NOMO-1 (cell line): ENCODE measurements around the gene FAM236C.
"Not testable (repeated sequence)": the region's sequence is repeated elsewhere in the genome, so short reads cannot be mapped to it uniquely, and the experiment has no call there.

Experiments used
- DNase-seq, 2 experiments: peaks; one replicate each; lab custom pipeline; 2025; ENCODE audit not compliant: unreplicated experiment in 2 of 2; lab: John Stamatoyannopoulos, UW

The FAM236C gene

DNA sequence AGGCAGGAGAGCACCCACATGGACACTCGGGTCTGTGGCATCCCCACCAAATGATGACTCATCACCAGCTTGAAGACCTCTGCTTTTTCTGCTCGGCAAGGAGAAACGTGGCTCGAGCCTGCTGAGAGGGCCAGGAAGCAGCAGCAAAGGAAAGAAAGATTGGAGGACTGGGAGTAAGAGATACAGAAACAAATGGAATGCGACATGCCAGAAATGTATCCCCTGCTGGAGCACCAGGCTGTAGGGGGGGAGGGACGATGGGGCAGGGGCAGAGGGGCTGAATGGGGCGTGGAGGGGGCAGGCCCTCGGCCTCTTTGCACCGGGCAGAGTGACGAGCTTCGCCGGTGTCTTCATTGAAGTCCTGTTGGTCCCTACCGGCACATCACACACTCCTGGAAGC lies at the start of gene FAM236C:
Gene FAM236C, plus strand, starts transcription at position 301 of the 400 bp plus-strand sequence. CDS start 100 bp downstream, outside the sequence.
- DNase-seq = not testable (repeated sequence)

DNA sequence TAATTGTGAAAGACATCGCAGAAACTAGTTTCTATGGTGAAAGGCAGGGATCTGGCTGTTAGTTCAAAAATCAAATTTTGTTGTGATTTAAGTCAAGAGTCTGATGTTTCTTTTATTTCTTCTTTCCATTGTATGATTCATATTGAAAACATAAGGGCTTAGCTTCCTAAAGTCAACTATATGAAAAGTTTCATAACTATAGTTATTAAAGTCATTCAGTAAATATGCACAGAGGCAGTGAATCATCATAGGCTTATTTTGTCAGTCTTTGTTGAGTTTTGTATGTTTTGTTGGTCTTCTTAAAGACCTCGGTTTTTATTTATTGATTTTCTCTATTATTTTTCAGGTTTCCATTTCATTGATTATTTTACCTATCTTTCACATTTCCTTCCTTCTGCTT lies 29.5 kb upstream of the FAM236C start:
- not testable (repeated sequence) for DNase-seq

DNA sequence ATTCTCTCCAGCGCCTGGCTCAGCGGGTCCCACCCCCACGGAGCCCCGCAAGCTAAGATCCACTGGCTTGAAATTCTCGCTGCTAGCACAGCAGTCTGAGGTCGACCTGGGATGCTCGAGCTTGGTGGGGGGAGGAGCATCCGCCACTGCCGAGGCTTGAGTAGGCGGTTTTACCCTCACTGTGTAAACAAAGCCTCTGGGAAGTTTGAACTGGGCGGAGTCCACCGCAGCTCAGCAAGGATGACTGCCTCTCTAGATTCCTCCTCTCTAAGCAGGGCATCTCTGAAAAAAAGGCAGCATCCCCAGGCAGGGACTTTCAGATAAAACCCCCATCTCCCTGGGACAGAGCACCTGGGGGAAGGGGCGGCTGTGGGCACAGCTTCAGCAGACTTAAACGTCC lies 22.7 kb upstream of the FAM236C start:
- not testable (repeated sequence) for DNase-seq

DNA sequence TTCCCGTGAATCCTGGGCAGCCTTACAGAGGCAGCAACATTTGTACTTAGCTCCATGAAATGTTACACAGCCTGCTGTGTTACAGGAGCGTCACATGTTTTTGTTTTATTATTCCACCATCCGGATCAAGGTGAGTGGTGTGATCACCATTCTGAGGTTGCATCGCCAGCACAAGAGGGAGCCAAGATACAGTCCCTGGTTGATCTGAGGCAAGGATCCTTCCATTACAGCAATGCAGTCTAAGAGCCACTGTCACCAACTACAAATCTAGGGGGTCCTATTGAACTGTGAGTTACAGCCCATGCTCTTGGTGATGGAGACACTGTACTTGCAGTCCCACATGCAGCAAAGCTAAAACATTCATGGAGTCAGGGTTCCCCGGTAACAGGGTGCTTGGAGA lies 3.7 kb downstream of the FAM236C start:
- not testable (repeated sequence) for DNase-seq

DNA sequence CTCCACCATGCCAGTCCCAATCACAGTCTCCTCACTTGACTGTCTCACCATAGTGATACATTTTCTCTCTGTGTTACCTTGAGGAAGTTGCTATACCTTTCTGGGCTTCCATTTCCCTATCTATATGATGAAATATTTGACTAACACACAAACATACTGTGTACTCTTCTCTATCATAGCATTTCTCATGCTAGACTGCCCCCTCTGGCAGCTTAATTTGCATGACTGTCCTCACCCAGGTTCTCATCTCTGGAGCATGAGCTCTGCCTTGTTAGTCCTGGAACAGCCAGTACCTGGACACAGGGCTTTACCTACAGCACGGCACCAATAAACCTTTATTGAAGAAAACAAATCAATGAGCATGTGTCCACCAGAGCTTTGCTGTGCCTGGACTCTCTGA lies 19.9 kb downstream of the FAM236C start:
- not testable (repeated sequence) for DNase-seq

DNA sequence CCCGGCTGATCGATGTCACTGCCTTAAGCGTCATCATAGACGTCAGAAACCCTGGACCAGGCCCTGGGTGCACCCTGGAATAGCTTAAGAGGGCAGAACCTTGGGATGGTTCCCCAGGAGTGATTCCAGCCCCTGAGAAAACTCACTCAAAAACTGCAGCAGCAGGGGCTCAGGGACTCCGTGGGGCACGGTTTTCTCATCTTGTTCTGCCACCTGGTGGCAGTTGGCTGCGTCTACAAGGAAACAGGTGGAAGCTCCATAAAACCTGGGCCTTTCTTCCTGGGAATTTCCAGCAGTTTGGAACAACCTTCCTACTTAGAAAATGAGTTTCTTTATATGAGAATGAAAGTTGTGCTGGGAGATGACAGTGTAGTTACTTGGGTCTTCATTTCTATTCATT lies 24.0 kb downstream of the FAM236C start:
- DNase-seq = not testable (repeated sequence)

DNA sequence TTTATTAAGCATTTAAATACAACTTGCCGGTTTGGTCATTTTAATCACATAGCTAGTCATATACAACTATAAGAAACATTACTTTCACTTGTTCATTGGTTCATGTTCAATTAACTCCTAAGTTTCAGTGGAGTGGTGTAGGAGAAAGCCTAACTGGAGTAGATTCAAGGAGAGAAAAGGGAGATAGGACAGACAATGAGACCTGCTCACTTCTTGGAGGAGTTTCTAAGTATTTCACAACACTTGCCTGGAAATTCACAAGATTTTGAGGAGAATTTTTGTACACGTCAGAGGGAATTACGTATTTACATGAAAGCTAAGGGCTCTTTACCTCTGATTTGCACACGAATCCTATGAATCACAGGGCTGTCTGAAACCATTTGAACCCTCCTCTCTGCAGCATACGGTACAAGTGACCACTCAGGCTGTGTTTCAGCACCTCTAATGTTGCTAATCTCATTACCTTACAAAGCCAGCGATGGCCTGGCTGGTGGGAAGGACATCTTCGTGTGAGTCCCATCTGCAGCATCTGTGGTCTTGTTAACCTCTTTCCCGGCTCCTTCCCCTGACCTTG lies 24.6 kb downstream of the FAM236C start:
- not testable (repeated sequence) for DNase-seq

DNA sequence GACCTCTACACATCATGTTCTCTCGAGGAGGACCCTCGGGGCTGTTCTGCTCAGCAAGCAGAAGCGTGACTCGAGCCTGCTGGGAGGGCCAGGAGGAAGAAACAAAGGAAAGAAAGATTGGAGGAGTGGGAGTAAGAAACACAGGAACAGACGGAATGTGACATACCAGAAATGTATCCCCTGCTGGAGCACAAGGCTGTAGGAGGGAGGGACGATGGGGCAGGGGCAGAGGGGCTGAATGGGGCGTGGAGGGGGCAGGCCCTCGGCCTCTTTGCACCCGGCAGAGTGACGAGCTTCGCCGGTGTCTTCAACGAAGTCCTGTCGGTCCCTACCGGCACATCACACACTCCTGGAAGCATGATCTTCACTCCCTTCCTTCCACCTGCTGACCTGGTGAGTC lies 25.5 kb downstream of the FAM236C start, which contains the start of gene FAM236A:
Gene FAM236A, plus strand, starts transcription at position 301 of the 400 bp plus-strand sequence. Its CDS starts 57 bp downstream, at position 358.
- DNase-seq = not testable (repeated sequence)

DNA sequence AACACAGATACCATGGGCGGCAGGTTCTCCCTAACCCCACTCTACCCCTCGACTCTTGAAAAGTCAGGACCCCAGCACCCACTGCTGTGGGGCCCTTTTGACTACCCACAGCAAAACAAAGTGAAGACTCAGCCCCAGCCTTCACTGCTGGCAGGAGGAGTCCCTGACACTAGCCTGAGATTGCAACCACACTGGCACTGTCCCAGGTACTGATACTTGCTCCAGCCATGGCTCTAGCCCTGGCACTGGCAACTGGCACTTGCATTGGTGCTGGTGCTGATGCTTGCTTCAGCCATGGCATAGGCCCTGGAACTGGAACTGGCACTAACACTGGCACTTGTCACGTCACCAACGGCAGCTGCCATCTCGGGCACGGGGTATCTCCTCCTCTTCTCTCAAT lies 29.9 kb downstream of the FAM236C start:
- DNase-seq = not testable (repeated sequence)

DNA sequence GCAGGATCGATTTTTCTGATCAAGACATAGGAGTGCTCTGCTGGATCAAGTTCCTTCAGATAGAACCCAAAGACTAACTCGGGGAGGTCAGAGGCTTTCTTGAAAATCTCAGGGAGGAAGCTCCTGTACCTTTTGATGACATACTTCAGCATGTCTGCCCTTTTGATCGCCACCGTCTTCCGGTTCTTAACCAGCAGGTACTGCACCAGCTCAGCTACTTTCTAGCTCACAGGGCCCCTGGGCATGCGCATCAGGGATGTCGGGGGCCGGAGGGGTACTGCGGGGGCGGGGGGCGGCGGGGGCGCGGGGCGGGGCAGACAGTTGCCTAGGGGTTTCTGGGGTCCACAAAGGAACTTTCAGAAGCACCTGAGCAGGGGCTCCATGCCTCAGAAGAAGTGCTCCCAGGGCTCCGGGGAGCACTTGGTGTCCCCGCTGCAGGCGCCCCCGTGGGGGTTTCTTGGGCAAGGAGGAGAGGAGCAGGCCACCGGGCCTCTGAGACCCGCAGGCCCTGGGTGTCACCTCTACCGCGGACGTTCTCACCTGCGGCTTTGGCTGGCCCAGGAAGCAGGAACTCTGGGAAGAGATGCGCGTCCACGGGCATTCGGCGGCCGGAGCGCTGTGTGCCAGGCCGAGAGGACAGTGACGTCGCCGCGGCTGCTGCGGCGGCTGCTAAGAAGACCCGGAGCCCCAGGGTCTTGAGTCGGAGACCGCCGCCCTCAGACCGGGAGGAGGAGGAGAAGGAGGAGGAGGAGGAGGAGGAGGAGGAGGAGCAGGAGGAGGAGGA lies 30.8 kb downstream of the FAM236C start:
- DNase-seq = not testable (repeated sequence)

DNA sequence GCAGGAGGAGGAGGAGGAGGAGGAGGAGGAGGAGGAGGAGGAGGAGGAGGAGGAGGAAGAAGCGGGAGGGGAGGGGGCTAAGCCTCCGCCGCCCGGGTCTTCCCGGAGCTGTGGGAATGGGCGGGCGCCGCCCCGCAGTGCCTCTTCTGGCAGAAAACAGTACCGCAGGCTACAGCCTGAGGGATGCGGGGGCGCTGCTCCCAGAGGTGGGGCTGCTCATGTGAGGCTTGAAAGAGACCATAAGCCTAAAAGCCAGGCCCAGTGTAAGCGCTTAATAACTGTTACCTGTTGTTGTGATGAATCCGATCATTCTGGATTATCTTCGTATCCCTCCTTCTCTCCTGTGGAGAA lies 31.4 kb downstream of the FAM236C start, which contains the start of gene DMRTC1:
Gene DMRTC1, minus strand, starts transcription at position 19 of the 351 bp plus-strand sequence. CDS start 68,143 bp downstream, outside the sequence.
- not testable (repeated sequence) for DNase-seq

DNA sequence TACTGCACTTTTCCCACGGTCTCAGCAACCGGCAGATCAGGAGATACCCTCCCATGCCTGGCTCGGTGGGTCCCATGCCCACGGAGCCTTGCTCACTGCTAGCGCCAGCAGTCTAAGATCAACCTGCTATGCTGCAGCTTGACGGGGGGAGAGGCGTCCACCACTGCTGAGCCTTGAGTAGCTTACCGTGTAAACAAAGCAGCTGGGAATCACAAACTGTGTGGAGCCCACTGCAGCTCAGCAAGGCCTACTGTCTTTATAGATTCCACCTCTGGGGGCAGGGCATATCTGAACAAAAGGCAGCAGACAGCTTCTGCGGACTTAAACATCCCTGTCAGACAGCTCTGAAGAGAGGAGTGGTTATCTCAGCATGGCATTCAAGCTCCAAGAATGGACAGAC lies 47.6 kb downstream of the FAM236C start:
- not testable (repeated sequence) for DNase-seq
